Psoas muscle (tissue), 8 donors: ENCODE data around the gene CLEC11A. TPM values are rescaled to one million over a fixed set of nuclear protein-coding genes. Genes with fewer than 3 reads are reported as not detected.

Experiments used
- ATAC-seq, 4 donors: fragments of 200-7000 bp; cut with Tn5 transposase; one replicate each; pipeline ENCODE4 v1.9.1; 2020; ENCODE audit warnings: moderate library complexity in 3 of 4, mild to moderate bottlenecking in 2 of 4
- DNase-seq, 2 donors: peaks; one replicate each; pipeline ENCODE4 v3.0.0-alpha.2; 2020
- H3K27ac ChIP-seq: fragments of 200-600 bp; one replicate; pipeline ENCODE4 v1.8.0; 2022
- H3K27me3 ChIP-seq, 3 donors: fragments of 200-600 bp in 1 of 3; one replicate each; pipeline versions ENCODE4 v1.6.1 to v1.8.0; 2013 to 2022; ENCODE audit warnings: low read length in 2 of 3, mild to moderate bottlenecking in 2 of 3, moderate library complexity in 1 of 3; ENCODE audit not compliant: insufficient read depth in 3 of 3
- H3K36me3 ChIP-seq, 2 donors: fragments of 200-600 bp in 1 of 2; one replicate each; pipeline versions ENCODE4 v1.6.1 to v1.8.0; 2013 to 2022; ENCODE audit warnings: low read depth in 1 of 2, mild to moderate bottlenecking in 1 of 2, moderate library complexity in 1 of 2; ENCODE audit not compliant: insufficient read depth in 1 of 2
- H3K4me1 ChIP-seq: fragments of 200-600 bp; one replicate; pipeline ENCODE4 v1.8.0; 2022
- H3K4me3 ChIP-seq: fragments of 200-600 bp; one replicate; pipeline ENCODE4 v1.8.0; 2022; ENCODE audit warnings: mild to moderate bottlenecking
- H3K9me3 ChIP-seq: fragments of 200-600 bp; one replicate; pipeline ENCODE4 v1.8.0; 2022
- WGBS, 3 donors: extraction: QIAGEN DNeasy Blood & Tissue Kit; methylation state at CpG; one replicate each; pipeline versions ENCODE4 v1.1.6 to v1.1.7; 2013; 5-methylcytosine and 5-hydroxymethylcytosine counted together
- intact Hi-C, 2 donors: fragments of 100-400 bp; cut with DNase I; formaldehyde crosslinking; loops; one replicate each; pipeline versions ENCODE4 v1.11.0 to v1.14.2; 2022
- polyA plus RNA-seq, 3 donors: library from polyadenylated mRNA; stranded (reverse); fragments of 200-250 nt; gene quantifications; one replicate each; pipeline ENCODE4 v1.2.3, GENCODE V29; 2013
- total RNA-seq, 4 donors: library from RNA; stranded (reverse); fragmentation: NEBNext Ultra II Directional in 2 of 4; extraction: Animal tissue kit (Norgen Biotek cat#: 25700) in 2 of 4; gene quantifications; one replicate each; pipeline versions ENCODE4 v1.2.1 to v1.2.4, GENCODE V29; 2021 to 2023
- TF ChIP-seq, protein P1 (sequence below): fragments of 200-600 bp; IDR thresholded peaks from one replicate; pipeline ENCODE4 v1.8.0; 2022; ENCODE audit warnings: antibody characterized with exemption
- donor health status: healthy with polysubstance abuse.
- donor health status: DM: no; HTN: no; CAD: no; lungs with moderate emphysema.
- donor health status: Bipolar disorder and iron deficiency.
- donor health status: healthy.
- donor health status: DM: yes; HTN: yes; CAD: no.
- donor health status: DM: no; HTN: no; CAD: no.
- donor health status: DM: no; HTN: no; CAD: no.
- donor health status: DM: yes; HTN: yes; CAD: no.

The CLEC11A gene
- total and polyA plus RNA-seq, 7 donors = 0.83 to 4.5 (median 1.7) TPM

- TF ChIP-seq, protein P1, sequence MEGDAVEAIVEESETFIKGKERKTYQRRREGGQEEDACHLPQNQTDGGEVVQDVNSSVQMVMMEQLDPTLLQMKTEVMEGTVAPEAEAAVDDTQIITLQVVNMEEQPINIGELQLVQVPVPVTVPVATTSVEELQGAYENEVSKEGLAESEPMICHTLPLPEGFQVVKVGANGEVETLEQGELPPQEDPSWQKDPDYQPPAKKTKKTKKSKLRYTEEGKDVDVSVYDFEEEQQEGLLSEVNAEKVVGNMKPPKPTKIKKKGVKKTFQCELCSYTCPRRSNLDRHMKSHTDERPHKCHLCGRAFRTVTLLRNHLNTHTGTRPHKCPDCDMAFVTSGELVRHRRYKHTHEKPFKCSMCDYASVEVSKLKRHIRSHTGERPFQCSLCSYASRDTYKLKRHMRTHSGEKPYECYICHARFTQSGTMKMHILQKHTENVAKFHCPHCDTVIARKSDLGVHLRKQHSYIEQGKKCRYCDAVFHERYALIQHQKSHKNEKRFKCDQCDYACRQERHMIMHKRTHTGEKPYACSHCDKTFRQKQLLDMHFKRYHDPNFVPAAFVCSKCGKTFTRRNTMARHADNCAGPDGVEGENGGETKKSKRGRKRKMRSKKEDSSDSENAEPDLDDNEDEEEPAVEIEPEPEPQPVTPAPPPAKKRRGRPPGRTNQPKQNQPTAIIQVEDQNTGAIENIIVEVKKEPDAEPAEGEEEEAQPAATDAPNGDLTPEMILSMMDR = no peak
- intact Hi-C loops = no loop called here
- DNase-seq (peak in 1 of 2 donors; percentile 36), ATAC-seq (peak in 1 of 4 donors; percentile 38)
- WGBS, 3 donors = 52 to 60% (median 59%) methylated on average over 21 to 23 of the region's 23 CpGs
- no peak overlapping the region for H3K27ac ChIP-seq
- H3K9me3 ChIP-seq = no peaks in the 10 kb centered on the region
- H3K36me3 ChIP-seq = no peaks in the 10 kb centered on the region
- H3K4me3 ChIP-seq = no peak overlapping the region
- H3K27me3 ChIP-seq = peaks cover 0 to 61% (median 8%) of the 10 kb centered on the region in 3 donors
- H3K4me1 ChIP-seq = no peaks in the 10 kb centered on the region
Measured at GRCh38 chr19:50717026-50717723, 6.0 kb upstream of the CLEC11A start.

GRCh38 chr19:50717891-50718254 is 5.3 kb upstream of the CLEC11A start:
- Histone ChIP-seq H3K4me3 (no peak overlapping the region), H3K27ac (no peak overlapping the region), H3K9me3 (no peaks in the 10 kb centered on the region), H3K4me1 (no peaks in the 10 kb centered on the region), H3K36me3 (no peaks in the 10 kb centered on the region), H3K27me3 (peaks cover 0 to 66% (median 8%) of the 10 kb centered on the region in 3 donors)
- TF ChIP-seq, protein P1 = no peak
- no peak for ATAC-seq
- no peak for DNase-seq
- intact Hi-C loops = no loop called here
- WGBS, 3 donors = 10 to 14% (median 13%) methylated on average over 8 to 13 of the region's 13 CpGs

DNA sequence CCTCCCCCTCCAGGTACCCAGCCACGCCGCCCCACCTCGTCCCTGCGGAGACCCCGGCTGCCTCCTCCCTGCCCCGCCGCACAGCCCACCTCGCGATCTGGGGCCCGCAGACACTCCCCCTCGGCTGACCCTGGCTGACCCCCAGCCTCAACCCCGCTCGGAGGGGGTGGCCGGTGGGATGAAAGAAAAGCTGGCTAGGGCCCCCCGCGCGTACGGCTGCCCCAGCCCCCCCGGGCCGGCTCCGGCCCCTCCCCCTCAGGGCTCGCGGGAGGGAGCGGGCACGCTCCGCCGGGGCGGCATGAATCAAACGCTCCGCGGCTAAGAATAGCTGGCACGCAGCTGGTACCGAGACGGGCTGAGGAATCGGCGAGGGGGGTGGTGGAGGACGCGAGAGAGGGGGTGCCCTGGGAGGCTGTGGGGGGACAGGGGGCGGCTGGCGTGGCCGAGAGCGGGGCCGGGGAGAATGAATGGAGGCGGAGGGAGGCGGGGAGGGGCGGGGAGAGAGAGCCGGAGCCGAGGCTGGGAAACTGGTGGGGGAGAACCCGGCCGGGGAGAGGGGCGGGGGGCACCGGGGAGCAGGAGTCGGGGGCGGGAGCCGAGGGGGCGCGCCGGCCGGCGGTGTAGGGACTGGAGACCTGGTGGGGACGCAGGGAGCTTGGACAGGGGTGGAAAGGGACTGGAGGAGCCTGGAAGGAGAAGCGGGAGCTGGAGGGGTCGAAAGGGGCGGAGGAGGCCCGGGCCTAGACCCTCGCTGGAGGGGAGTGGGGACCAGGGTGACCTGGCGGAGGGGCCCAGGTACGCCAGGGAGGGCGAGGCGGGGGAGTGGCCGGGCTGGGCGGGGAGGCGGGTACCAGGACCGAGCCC is 4.7 kb upstream of the CLEC11A start:
- peak in 1 of 2 donors; percentile 44 for DNase-seq
- peak; percentile 32 to 49 (median 40) for ATAC-seq
- intact Hi-C loops = no loop called here
- 1 to 2% (median 1%) methylated on average over 29 to 73 of the region's 74 CpGs for WGBS, 3 donors
- TF ChIP-seq, protein P1 = no peak
- peaks cover 0 to 72% (median 8%) of the 10 kb centered on the region in 3 donors for H3K27me3 ChIP-seq
- no peak overlapping the region for H3K27ac ChIP-seq
- H3K36me3 ChIP-seq = no peaks in the 10 kb centered on the region
- no peaks in the 10 kb centered on the region for H3K9me3 ChIP-seq
- no peaks in the 10 kb centered on the region for H3K4me1 ChIP-seq
- H3K4me3 ChIP-seq = peak overlapping the region; percentile 32

DNA sequence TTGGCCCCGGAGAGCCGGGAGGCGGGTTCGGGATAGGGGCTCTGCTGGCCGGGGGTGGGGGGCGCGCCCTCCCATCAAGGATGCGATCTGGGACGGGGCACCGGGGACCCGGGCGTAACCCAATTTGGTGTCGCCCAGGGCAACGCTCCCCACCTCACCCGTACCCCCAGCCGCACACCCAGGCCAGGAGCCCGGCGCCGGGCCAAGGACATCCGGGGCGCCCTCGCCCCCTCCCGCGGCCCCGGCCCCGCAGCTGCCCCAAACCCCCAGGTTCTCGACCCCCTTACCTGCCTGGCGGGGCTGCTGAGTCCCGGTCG is 4.1 kb upstream of the CLEC11A start:
- DNase-seq (no peak), ATAC-seq (no peak)
- Histone ChIP-seq H3K9me3 (no peaks in the 10 kb centered on the region), H3K4me3 (peak overlapping the region; percentile 32), H3K36me3 (no peaks in the 10 kb centered on the region), H3K27me3 (peaks cover 0 to 78% (median 12%) of the 10 kb centered on the region in 3 donors), H3K27ac (no peak overlapping the region), H3K4me1 (no peaks in the 10 kb centered on the region)
- WGBS, 3 donors = 0 to 1% methylated on average over 2 to 30 of the region's 30 CpGs; no CpG with 5 or more reads in 1 of the 3 donors
- intact Hi-C loops = no loop called here
- TF ChIP-seq, protein P1 = no peak
